HCT116 (cell line): ENCODE results near the gene HERPUD1. TPM values are rescaled to one million over a fixed set of nuclear protein-coding genes. Genes with fewer than 3 reads are reported as not detected.

ENCODE experiments used
- ATAC-seq: fragments of 200-7000 bp; cut with Tn5 transposase; 2 replicates; pipeline ENCODE4 v1.9.1; 2020; ENCODE audit warnings: mild to moderate bottlenecking, moderate library complexity
- BruUV-seq: library from RNA; stranded (reverse); fragments of 400-500 nt; replicated peaks from 2 replicates; lab custom pipeline; 2021; lab: Mats Ljungman, UMichigan
- CTCF ChIA-PET: fragments of 300-600 bp; sonication (Branson Sonifier 250); formaldehyde crosslinking; loops from one replicate; lab custom pipeline; 2021; ENCODE audit warnings: antibody characterized with exemption; lab: Charles Lee
- POLR2A ChIA-PET: fragments of 300-600, 350-600 bp; sonication (Branson Sonifier 250); formaldehyde crosslinking; loops from one replicate; lab custom pipeline; 2021; ENCODE audit warnings: antibody characterized with exemption; lab: Charles Lee
- RAD21 ChIA-PET, 2 experiments: fragments of 300-600 bp; sonication (Branson Sonifier 250); formaldehyde crosslinking; loops; one replicate each; lab custom pipeline; 2023; ENCODE audit warnings: low total read pairs in 2 of 2; ENCODE audit not compliant: uncharacterized antibody in 2 of 2, unreplicated experiment in 2 of 2, low non-redundant PET in 1 of 2; lab: Charles Lee
- DNase-seq: peaks from one replicate; pipeline ENCODE4 v3.0.0-alpha.2; 2010; ENCODE audit warnings: low read depth, low spot score
- H2AFZ ChIP-seq: fragments of 200-600 bp; shearing (Covaris generic), sonication (generic); 2 replicates; pipeline ENCODE4 v1.6.1; 2017; ENCODE audit warnings: low read depth, mixed run types, mixed read lengths, antibody characterized with exemption, low read length; ENCODE audit not compliant: poor library complexity, severe bottlenecking
- H3K27ac ChIP-seq: 2 replicates; pipeline ENCODE4 v1.5.1; 2012; ENCODE audit warnings: low read depth, low read length
- H3K27me3 ChIP-seq: fragments of 200-600 bp; sonication (generic); 2 replicates; pipeline ENCODE4 v1.6.1; 2016; ENCODE audit warnings: mixed run types, low read length, mixed read lengths; ENCODE audit not compliant: insufficient read depth
- H3K36me3 ChIP-seq, 2 experiments: fragments of 200-500 bp in 1 of 2; fragments of 200-600 bp in 1 of 2; sonication (Bioruptor generic) in 1 of 2; sonication (generic) in 1 of 2; 2 replicates each; pipeline versions ENCODE4 v1.5.1 to v1.6.1; 2014 to 2016; ENCODE audit warnings: low read length in 2 of 2, inconsistent platforms in 1 of 2, mixed read lengths in 1 of 2, mixed run types in 1 of 2; ENCODE audit not compliant: insufficient read depth in 2 of 2, control insufficient read depth in 1 of 2
- H3K4me1 ChIP-seq, 2 experiments: fragments of 200-600 bp in 1 of 2; sonication (generic) in 1 of 2; 2 replicates each; pipeline versions ENCODE4 v1.5.1 to v1.6.1; 2012 to 2017; ENCODE audit warnings: low read length in 2 of 2, inconsistent platforms in 1 of 2, mild to moderate bottlenecking in 1 of 2, mixed read lengths in 1 of 2, mixed run types in 1 of 2, moderate library complexity in 1 of 2; ENCODE audit not compliant: insufficient read depth in 2 of 2, control insufficient read depth in 1 of 2
- H3K4me2 ChIP-seq: fragments of 200-600 bp; sonication (generic); 2 replicates; pipeline ENCODE4 v1.6.1; 2017; ENCODE audit warnings: mixed run types, low read length, mixed read lengths
- H3K4me3 ChIP-seq, 2 experiments: fragments of 200-600 bp in 1 of 2; sonication (generic) in 1 of 2; replicated peaks in 1 of 2; 2 replicates each; pipeline ENCODE4 v1.5.1; 2011 to 2016; ENCODE audit warnings: low read length in 2 of 2, control low read depth in 1 of 2, low read depth in 1 of 2, mild to moderate bottlenecking in 1 of 2, mixed read lengths in 1 of 2, mixed run types in 1 of 2
- H3K79me2 ChIP-seq: fragments of 200-600 bp; sonication (generic); 2 replicates; pipeline ENCODE4 v1.6.1; 2017; ENCODE audit warnings: mild to moderate bottlenecking, mixed run types, low read length, moderate library complexity, mixed read lengths; ENCODE audit not compliant: insufficient read depth
- H3K9ac ChIP-seq: fragments of 200-600 bp; sonication (generic); 2 replicates; pipeline ENCODE4 v1.6.1; 2016; ENCODE audit warnings: low read length, mixed read lengths
- H3K9me2 ChIP-seq: fragments of 200-600 bp; sonication (generic), shearing (Covaris generic); 2 replicates; pipeline ENCODE4 v1.6.1; 2017; ENCODE audit warnings: mixed run types, mild to moderate bottlenecking, moderate library complexity; ENCODE audit not compliant: insufficient read depth
- H3K9me3 ChIP-seq, 2 experiments: fragments of 200-500 bp in 1 of 2; fragments of 200-600 bp in 1 of 2; sonication (Bioruptor generic) in 1 of 2; sonication (generic) in 1 of 2; 2 replicates each; pipeline ENCODE4 v1.6.1; 2014 to 2017; ENCODE audit warnings: low read length in 2 of 2, mixed read lengths in 2 of 2, inconsistent platforms in 1 of 2, low read depth in 1 of 2, mild to moderate bottlenecking in 1 of 2, mixed run types in 1 of 2, moderate library complexity in 1 of 2; ENCODE audit not compliant: control insufficient read depth in 1 of 2, insufficient read depth in 1 of 2
- H4K20me1 ChIP-seq: fragments of 200-600 bp; sonication (generic), shearing (Covaris generic); 2 replicates; pipeline ENCODE4 v1.6.1; 2017; ENCODE audit warnings: mixed run types, mild to moderate bottlenecking, moderate library complexity; ENCODE audit not compliant: insufficient read depth
- RAD21 ChIP-seq: IDR thresholded peaks from 2 replicates; pipeline ENCODE4 v1.6.1; 2012; ENCODE audit warnings: low read depth, mild to moderate bottlenecking
- ZFX ChIP-seq: fragments of 450-650 bp; IDR thresholded peaks from 2 replicates; pipeline ENCODE4 v1.6.1; 2017
- intact Hi-C: fragments of 100-400 bp; cut with micrococcal nuclease; formaldehyde crosslinking; loops from 2 replicates; pipeline ENCODE4 v1.10.0; 2022
- total RNA-seq: library from RNA; stranded (reverse); gene quantifications from one replicate; pipeline ENCODE4 v1.2.1, GENCODE V29; 2021; ENCODE audit not compliant: unreplicated experiment
- TF ChIP-seq, protein P1 (sequence below): IDR thresholded peaks from 2 replicates; pipeline ENCODE4 v1.6.1; 2012; ENCODE audit warnings: low read depth
- TF ChIP-seq, protein P2 (sequence below), 3 experiments: fragments of 200-600 bp in 1 of 3; sonication (generic) in 1 of 3; IDR thresholded peaks in 2 of 3; conservative IDR thresholded peaks in 1 of 3; 2 replicates each; pipeline ENCODE4 v1.5.1; 2012 to 2017; ENCODE audit warnings: low read depth in 2 of 3, low read length in 2 of 3, antibody characterized with exemption in 1 of 3, borderline replicate concordance in 1 of 3, control low read depth in 1 of 3, mild to moderate bottlenecking in 1 of 3, mixed read lengths in 1 of 3, mixed run types in 1 of 3, moderate library complexity in 1 of 3; ENCODE audit not compliant: insufficient read depth in 1 of 3

HERPUD1 gene
- total RNA-seq, 1 experiment from 2014 or later = 113 TPM

DNA sequence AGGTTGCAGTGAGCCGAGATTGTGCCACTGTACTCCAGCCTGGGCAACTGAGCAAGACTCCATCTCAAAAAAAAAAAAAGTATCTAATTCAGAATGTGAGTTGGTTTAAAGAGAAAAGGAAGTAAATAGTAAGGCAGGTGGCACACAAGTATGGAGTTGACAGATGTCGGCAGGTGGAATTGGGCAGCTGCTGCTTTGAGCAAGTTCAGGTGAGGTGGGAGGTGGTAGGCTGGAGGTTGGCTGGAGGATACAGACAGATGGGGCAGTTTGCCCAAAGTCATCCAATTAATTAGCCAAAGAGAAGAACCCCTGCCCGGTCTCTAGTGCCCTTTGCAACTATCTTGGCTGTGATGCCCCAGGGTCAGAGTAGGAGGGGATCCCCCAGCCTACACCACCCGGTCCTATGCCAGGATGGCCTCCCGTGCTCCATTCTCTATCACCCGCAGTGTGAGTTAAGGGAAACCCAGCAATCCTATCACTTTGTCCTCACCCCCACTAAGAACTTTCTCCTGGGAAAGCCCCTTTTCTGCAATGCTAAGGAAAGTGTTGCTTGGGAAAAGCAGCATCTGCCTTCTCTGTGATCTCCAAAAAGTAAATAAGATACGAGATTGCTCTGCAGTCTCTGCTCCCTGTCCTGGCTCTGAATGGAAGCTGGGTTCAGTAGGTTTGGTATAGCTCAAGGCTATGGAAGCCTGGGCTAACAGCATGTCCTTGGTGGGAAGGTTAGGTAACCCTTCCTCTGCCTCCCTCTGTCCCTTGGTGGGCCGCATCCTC is 34.7 kb upstream of the HERPUD1 start:
- intact Hi-C loops = no loop called here
- H3K4me2 ChIP-seq = no peak overlapping the region
- ChIA-PET RAD21 (no interaction called here), CTCF (no interaction called here), POLR2A (no interaction called here)
- DNase-seq (no peak), ATAC-seq (no peak)
- H3K9me2 ChIP-seq = no peaks in the 10 kb centered on the region
- no TSS peak for BruUV-seq
- H3K4me1 ChIP-seq = no peaks in the 10 kb centered on the region; a peak in 1 of 4 replicates
- no peak overlapping the region for H3K27ac ChIP-seq
- no peak overlapping the region for H3K9ac ChIP-seq
- H3K36me3 ChIP-seq = no peaks in the 10 kb centered on the region
- H2AFZ ChIP-seq = no peak overlapping the region
- H3K79me2 ChIP-seq = no peaks in the 10 kb centered on the region
- H3K27me3 ChIP-seq = no peaks in the 10 kb centered on the region
- H3K4me3 ChIP-seq = no peak overlapping the region
- no peaks in the 10 kb centered on the region for H3K9me3 ChIP-seq
- H4K20me1 ChIP-seq = no peaks in the 10 kb centered on the region
- TF ChIP-seq, protein P1, sequence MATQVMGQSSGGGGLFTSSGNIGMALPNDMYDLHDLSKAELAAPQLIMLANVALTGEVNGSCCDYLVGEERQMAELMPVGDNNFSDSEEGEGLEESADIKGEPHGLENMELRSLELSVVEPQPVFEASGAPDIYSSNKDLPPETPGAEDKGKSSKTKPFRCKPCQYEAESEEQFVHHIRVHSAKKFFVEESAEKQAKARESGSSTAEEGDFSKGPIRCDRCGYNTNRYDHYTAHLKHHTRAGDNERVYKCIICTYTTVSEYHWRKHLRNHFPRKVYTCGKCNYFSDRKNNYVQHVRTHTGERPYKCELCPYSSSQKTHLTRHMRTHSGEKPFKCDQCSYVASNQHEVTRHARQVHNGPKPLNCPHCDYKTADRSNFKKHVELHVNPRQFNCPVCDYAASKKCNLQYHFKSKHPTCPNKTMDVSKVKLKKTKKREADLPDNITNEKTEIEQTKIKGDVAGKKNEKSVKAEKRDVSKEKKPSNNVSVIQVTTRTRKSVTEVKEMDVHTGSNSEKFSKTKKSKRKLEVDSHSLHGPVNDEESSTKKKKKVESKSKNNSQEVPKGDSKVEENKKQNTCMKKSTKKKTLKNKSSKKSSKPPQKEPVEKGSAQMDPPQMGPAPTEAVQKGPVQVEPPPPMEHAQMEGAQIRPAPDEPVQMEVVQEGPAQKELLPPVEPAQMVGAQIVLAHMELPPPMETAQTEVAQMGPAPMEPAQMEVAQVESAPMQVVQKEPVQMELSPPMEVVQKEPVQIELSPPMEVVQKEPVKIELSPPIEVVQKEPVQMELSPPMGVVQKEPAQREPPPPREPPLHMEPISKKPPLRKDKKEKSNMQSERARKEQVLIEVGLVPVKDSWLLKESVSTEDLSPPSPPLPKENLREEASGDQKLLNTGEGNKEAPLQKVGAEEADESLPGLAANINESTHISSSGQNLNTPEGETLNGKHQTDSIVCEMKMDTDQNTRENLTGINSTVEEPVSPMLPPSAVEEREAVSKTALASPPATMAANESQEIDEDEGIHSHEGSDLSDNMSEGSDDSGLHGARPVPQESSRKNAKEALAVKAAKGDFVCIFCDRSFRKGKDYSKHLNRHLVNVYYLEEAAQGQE = no peak
- TF ChIP-seq, protein P2, sequence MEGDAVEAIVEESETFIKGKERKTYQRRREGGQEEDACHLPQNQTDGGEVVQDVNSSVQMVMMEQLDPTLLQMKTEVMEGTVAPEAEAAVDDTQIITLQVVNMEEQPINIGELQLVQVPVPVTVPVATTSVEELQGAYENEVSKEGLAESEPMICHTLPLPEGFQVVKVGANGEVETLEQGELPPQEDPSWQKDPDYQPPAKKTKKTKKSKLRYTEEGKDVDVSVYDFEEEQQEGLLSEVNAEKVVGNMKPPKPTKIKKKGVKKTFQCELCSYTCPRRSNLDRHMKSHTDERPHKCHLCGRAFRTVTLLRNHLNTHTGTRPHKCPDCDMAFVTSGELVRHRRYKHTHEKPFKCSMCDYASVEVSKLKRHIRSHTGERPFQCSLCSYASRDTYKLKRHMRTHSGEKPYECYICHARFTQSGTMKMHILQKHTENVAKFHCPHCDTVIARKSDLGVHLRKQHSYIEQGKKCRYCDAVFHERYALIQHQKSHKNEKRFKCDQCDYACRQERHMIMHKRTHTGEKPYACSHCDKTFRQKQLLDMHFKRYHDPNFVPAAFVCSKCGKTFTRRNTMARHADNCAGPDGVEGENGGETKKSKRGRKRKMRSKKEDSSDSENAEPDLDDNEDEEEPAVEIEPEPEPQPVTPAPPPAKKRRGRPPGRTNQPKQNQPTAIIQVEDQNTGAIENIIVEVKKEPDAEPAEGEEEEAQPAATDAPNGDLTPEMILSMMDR (IDR thresholded peaks at IDR 0.05 in 2 of 3, conservative IDR thresholded peaks at IDR 0.05 in 1 of 3; ENCODE audit: borderline replicate concordance in 1 of 3, insufficient read depth in 1 of 3, low read depth in 2 of 3, low read length in 2 of 3) = no peak
- TF ChIP-seq ZFX (no peak), RAD21 (no peak)
